K562 (cell line): Measurements from ENCODE around the gene MLH3. TPM values are rescaled to one million over a fixed set of nuclear protein-coding genes. Genes with fewer than 3 reads are reported as not detected.

Experiments used
- ATAC-seq: fragments of 200-7000 bp; cut with Tn5 transposase; 3 replicates; pipeline ENCODE4 v1.9.1; 2020; ENCODE audit warnings: moderate library complexity
- BruUV-seq: library from RNA; stranded (reverse); fragments of 400-500 nt; replicated peaks from 2 replicates; lab custom pipeline; 2021; lab: Mats Ljungman, UMichigan
- CTCF ChIA-PET: fragments of 300-600 bp; formaldehyde crosslinking; extraction: SDS; loops from one replicate; lab custom pipeline; 2021; ENCODE audit warnings: low intra/inter-chr PET ratio; lab: Yijun Ruan, JAX
- POLR2A ChIA-PET: fragments of 300-600, 350-650 bp; sonication (Branson Sonifier 250); formaldehyde crosslinking; extraction: SDS; loops from one replicate; lab custom pipeline; 2021; ENCODE audit warnings: antibody characterized with exemption, inconsistent platforms; lab: Yijun Ruan, JAX
- DNase-seq, 4 experiments: peaks; one replicate each; pipeline versions ENCODE4 v3.0.0 to v3.0.0-alpha.2; 2011 to 2018; ENCODE audit warnings: low spot score in 3 of 4, mixed read lengths in 3 of 4; ENCODE audit errors: extremely low read depth in 1 of 4
- FAIRE-seq: peaks from 2 replicates; lab custom pipeline; 2011; peaks lifted over from hg19 to GRCh38; lab: Jason Lieb, UNC
- H2AFZ ChIP-seq: 2 replicates; pipeline ENCODE4 v1.6.0; 2011; ENCODE audit warnings: low read depth, low read length, control low read depth, inconsistent platforms
- H3K27ac ChIP-seq: fragments of 200-600 bp; 3 replicates; pipeline ENCODE4 v1.8.0; 2011; ENCODE audit warnings: low read depth, mild to moderate bottlenecking, control low read depth, inconsistent platforms, low read length, moderate library complexity, mixed read lengths; ENCODE audit errors: extremely low read depth
- H3K27me3 ChIP-seq, 2 experiments: fragments of 300-600 bp in 1 of 2; 2 replicates in 1 of 2; 3 replicates in 1 of 2; pipeline versions ENCODE4 v1.6.0 to v1.8.0; 2011; ENCODE audit warnings: inconsistent platforms in 2 of 2, low read length in 2 of 2, mild to moderate bottlenecking in 1 of 2, mixed read lengths in 1 of 2, moderate library complexity in 1 of 2; ENCODE audit not compliant: control insufficient read depth in 2 of 2, insufficient read depth in 2 of 2
- H3K36me3 ChIP-seq: fragments of 300-600 bp; 3 replicates; pipeline ENCODE4 v1.8.0; 2011; ENCODE audit warnings: mild to moderate bottlenecking, low read length, inconsistent platforms; ENCODE audit not compliant: control insufficient read depth, insufficient read depth
- H3K4me1 ChIP-seq, 2 experiments: fragments of 200-600 bp in 1 of 2; replicated peaks in 1 of 2; 2 replicates in 1 of 2; 3 replicates in 1 of 2; pipeline versions ENCODE4 v1.5.1 to v1.8.0; 2011; ENCODE audit warnings: inconsistent platforms in 2 of 2, low read length in 2 of 2, mild to moderate bottlenecking in 1 of 2, mixed read lengths in 1 of 2, moderate library complexity in 1 of 2; ENCODE audit not compliant: control insufficient read depth in 2 of 2, insufficient read depth in 2 of 2
- H3K4me2 ChIP-seq: 2 replicates; pipeline ENCODE4 v1.6.1; 2011; ENCODE audit warnings: low read length, control low read depth, inconsistent platforms, mixed read lengths; ENCODE audit not compliant: insufficient read depth
- H3K4me3 ChIP-seq: fragments of 200-600 bp; sonication (generic), shearing (Covaris generic); 2 replicates; pipeline ENCODE4 v1.5.1; 2016; ENCODE audit warnings: control low read depth, inconsistent platforms
- H3K79me2 ChIP-seq: fragments of 200-600 bp; 3 replicates; pipeline ENCODE4 v1.8.0; 2011; ENCODE audit warnings: low read length, inconsistent platforms; ENCODE audit not compliant: control insufficient read depth, insufficient read depth
- H3K9ac ChIP-seq, 2 experiments: 2 replicates each; pipeline versions ENCODE4 v1.6.0 to v1.6.1; 2011; ENCODE audit warnings: low read depth in 2 of 2, low read length in 2 of 2, control low read depth in 1 of 2, inconsistent platforms in 1 of 2, mild to moderate bottlenecking in 1 of 2, mixed read lengths in 1 of 2; ENCODE audit not compliant: insufficient read depth in 1 of 2
- H3K9me1 ChIP-seq: one replicate; pipeline ENCODE4 v1.6.0; 2011; ENCODE audit warnings: inconsistent platforms, mild to moderate bottlenecking, low read length, moderate library complexity; ENCODE audit not compliant: control insufficient read depth, insufficient read depth
- H3K9me3 ChIP-seq: replicated peaks from 2 replicates; pipeline ENCODE4 v1.5.1; 2011; ENCODE audit warnings: low read depth, low read length, inconsistent platforms; ENCODE audit not compliant: control insufficient read depth, insufficient read depth
- H4K20me1 ChIP-seq: replicated peaks from 2 replicates; pipeline ENCODE4 v1.6.1; 2011; ENCODE audit warnings: low read length, inconsistent platforms, mixed read lengths; ENCODE audit not compliant: control insufficient read depth, insufficient read depth
- CBX8 ChIP-seq: fragments of 200-600 bp; sonication (generic); IDR thresholded peaks from 2 replicates; pipeline ENCODE4 v1.6.1; 2012; ENCODE audit warnings: borderline replicate concordance, mixed run types, low read depth, mild to moderate bottlenecking, moderate library complexity, mixed read lengths, low read length, control low read depth, inconsistent platforms; ENCODE audit not compliant: poor library complexity, severe bottlenecking; ENCODE audit errors: extremely low read depth
- FOXA3 ChIP-seq, 2 experiments: fragments of 450-650 bp in 1 of 2; sonication (generic) in 1 of 2; formaldehyde crosslinking; IDR thresholded peaks in 1 of 2; conservative IDR thresholded peaks in 1 of 2; 2 replicates each; pipeline versions ENCODE4 v1.4.0 to v1.8.0; 2020 to 2022; ENCODE audit warnings: mild to moderate bottlenecking in 2 of 2, missing genetic modification reagents in 1 of 2
- HNRNPH1 ChIP-seq: fragments of 200-400 bp; formaldehyde crosslinking; optimal IDR thresholded peaks from 2 replicates; pipeline ENCODE3; 2017; ENCODE audit warnings: low read depth, mild to moderate bottlenecking, low read length, moderate library complexity
- ILK ChIP-seq: fragments of 450-650 bp; IDR thresholded peaks from 2 replicates; pipeline ENCODE4 v1.6.1; 2016; ENCODE audit warnings: missing genetic modification characterization, low read depth, mild to moderate bottlenecking, missing compliant biosample characterization, moderate library complexity, borderline replicate concordance
- MXI1 ChIP-seq: IDR thresholded peaks from 2 replicates; pipeline ENCODE4 v1.6.1; 2011; ENCODE audit warnings: low read depth, mild to moderate bottlenecking, improper control_type of control experiment, low read length
- PRMT5 ChIP-seq: sonication (generic); formaldehyde crosslinking; IDR thresholded peaks from 2 replicates; pipeline ENCODE4 v1.5.0; 2020; ENCODE audit warnings: missing genetic modification reagents
- RCOR1 ChIP-seq, 2 experiments: IDR thresholded peaks; 2 replicates each; pipeline ENCODE4 v1.6.1; 2012; ENCODE audit warnings: low read depth in 2 of 2, low read length in 2 of 2, borderline replicate concordance in 1 of 2, improper control_type of control experiment in 1 of 2
- SMARCC2 ChIP-seq: fragments of 450-650 bp; IDR thresholded peaks from 2 replicates; pipeline ENCODE4 v1.6.1; 2017; ENCODE audit warnings: antibody characterized with exemption, moderate library complexity, mild to moderate bottlenecking, low read depth
- TCF15 ChIP-seq: fragments of 250-450 bp; sonication (Bioruptor Pico); IDR thresholded peaks from 2 replicates; pipeline ENCODE4 v1.8.0; 2022; ENCODE audit warnings: moderate library complexity, mild to moderate bottlenecking, inconsistent platforms
- ZBTB12 ChIP-seq: fragments of 250-450 bp; sonication (Bioruptor Pico); IDR thresholded peaks from 2 replicates; pipeline ENCODE4 v1.4.0; 2020
- ZNF124 ChIP-seq: sonication (generic); formaldehyde crosslinking; IDR thresholded peaks from 2 replicates; pipeline ENCODE4 v1.8.1; 2022; ENCODE audit warnings: missing genetic modification reagents
- ZNF239 ChIP-seq: fragments of 250-450 bp; sonication (Bioruptor Pico); IDR thresholded peaks from 2 replicates; pipeline ENCODE4 v1.4.0; 2020; ENCODE audit warnings: mild to moderate bottlenecking
- ZNF24 ChIP-seq: fragments of 450-650 bp; IDR thresholded peaks from 2 replicates; pipeline ENCODE4 v1.6.1; 2016
- WGBS: fragments of 100-300 bp; shearing (Covaris generic); methylation state at CpG from one replicate; pipeline ENCODE4 v1.1.6; 2016; ENCODE audit warnings: low coverage, mixed read lengths; ENCODE audit not compliant: insufficient coverage; ENCODE audit errors: missing lambda C conversion rate; 5-methylcytosine and 5-hydroxymethylcytosine counted together
- in situ Hi-C: fragments of 300-500 bp; cut with MboI; formaldehyde crosslinking; loops from 4 replicates; pipeline ENCODE4 v1.15.0; 2018; ENCODE audit warnings: inconsistent platforms, mixed read lengths
- intact Hi-C: fragments of 100-400 bp; cut with micrococcal nuclease; formaldehyde crosslinking; loops from 2 replicates; pipeline ENCODE4 v1.14.2; 2022
- polyA plus RNA-seq, 8 experiments: library from polyadenylated mRNA; depleted of rRNA in 4 of 8; stranded (reverse) in 5 of 8; unstranded in 3 of 8; fragments of >200 nt; fragmentation: Nextera tagmentation in 2 of 8; fragmentation: Illumina TruSeq in 1 of 8; extraction: Ambion mirVana in 2 of 8; extraction: Trizol in 1 of 8; gene quantifications; 2 replicates each; pipeline versions ENCODE4 v1.2.1 to v1.2.3, GENCODE V29; 2011 to 2014; ENCODE audit warnings: inconsistent platforms in 1 of 8, missing spikeins in 1 of 8
- total RNA-seq, 7 experiments: library from RNA; depleted of rRNA in 6 of 7; stranded (reverse); fragments of >200 nt in 6 of 7; fragmentation: Illumina TruSeq in 2 of 7; extraction: Trizol in 2 of 7; gene quantifications; 2 replicates each; pipeline versions ENCODE4 v1.2.1 to v1.2.3, GENCODE V29; 2011 to 2021; ENCODE audit warnings: low replicate concordance in 1 of 7
- TF ChIP-seq, protein P1 (sequence below): fragments of 450-650 bp; conservative IDR thresholded peaks from 2 replicates; pipeline ENCODE4 v1.6.1; 2016; ENCODE audit warnings: missing genetic modification characterization, low read depth, mild to moderate bottlenecking, control low read depth, missing compliant biosample characterization

The MLH3 gene
- total and polyA plus RNA-seq, 9 of the 15 experiments (the other 6 are each of a cell fraction or from before 2014, with no cell fraction given): 5.9 to 15.3 (median 10.7) TPM

GRCh38 chr14:75098212-75098611 lies 46.9 kb upstream of the MLH3 start:
- no peak for TF ChIP-seq PRMT5 (CRISPR knock-in tag)
- no peak for TF ChIP-seq MXI1
- no peak for TF ChIP-seq ILK (tag)
- TF ChIP-seq ZNF124 (CRISPR knock-in tag): no peak
- intact Hi-C loops: no loop called here
- CTCF ChIA-PET: no interaction called here
- in situ Hi-C loops: no loop called here
- Histone ChIP-seq H3K9ac (no peak overlapping the region), H3K4me2 (no peak overlapping the region), H3K9me3 (no peaks in the 10 kb centered on the region), H3K9me1 (no peaks in the 10 kb centered on the region), H2AFZ (no peak overlapping the region), H3K27me3 (no peaks in the 10 kb centered on the region), H3K4me1 (no peaks in the 10 kb centered on the region), H3K36me3 (peaks cover 42% of the 10 kb centered on the region), H3K27ac (no peak overlapping the region), H3K79me2 (no peaks in the 10 kb centered on the region), H3K4me3 (no peak overlapping the region), H4K20me1 (no peaks in the 10 kb centered on the region)
- POLR2A ChIA-PET: no interaction called here
- ATAC-seq (no peak), DNase-seq (no peak), FAIRE-seq (no peak)
- no TSS peak for BruUV-seq

GRCh38 chr14:75096959-75097358 lies 45.7 kb upstream of the MLH3 start:
- WGBS: 85% methylated on average over 6 of the region's 6 CpGs
- ATAC-seq (no peak), FAIRE-seq (no peak), DNase-seq (no peak)
- in situ Hi-C loops: no loop called here
- Histone ChIP-seq H2AFZ (no peak overlapping the region), H3K79me2 (no peaks in the 10 kb centered on the region), H4K20me1 (no peaks in the 10 kb centered on the region), H3K36me3 (peaks cover 42% of the 10 kb centered on the region), H3K9ac (no peak overlapping the region), H3K9me3 (no peaks in the 10 kb centered on the region), H3K9me1 (no peaks in the 10 kb centered on the region), H3K4me3 (no peak overlapping the region), H3K27ac (no peak overlapping the region), H3K4me2 (no peak overlapping the region), H3K27me3 (no peaks in the 10 kb centered on the region), H3K4me1 (no peaks in the 10 kb centered on the region)
- POLR2A ChIA-PET: interaction anchor here (0.8 kb wide), 1 partner anchor 9 kb away, joined by 6 read pairs; no protein-coding TSS in a partner anchor
- CTCF ChIA-PET: no interaction called here
- intact Hi-C loops: no loop called here
- BruUV-seq: no TSS peak
- TF ChIP-seq HNRNPH1 (no peak), ZNF24 (no peak), TCF15 (CRISPR knock-in tag) (no peak), CBX8 (no peak), ZNF239 (CRISPR knock-in tag) (no peak), RCOR1 (IDR thresholded peaks at IDR 0.05; ENCODE audit: borderline replicate concordance in 1 of 2, low read depth in 2 of 2, low read length in 2 of 2) (no peak), SMARCC2 (no peak), FOXA3 (CRISPR knock-in tag; conservative IDR thresholded peaks at IDR 0.05 in 1 of 2, IDR thresholded peaks at IDR 0.05 in 1 of 2) (no peak), ZBTB12 (CRISPR knock-in tag) (no peak)
- TF ChIP-seq, protein P1, sequence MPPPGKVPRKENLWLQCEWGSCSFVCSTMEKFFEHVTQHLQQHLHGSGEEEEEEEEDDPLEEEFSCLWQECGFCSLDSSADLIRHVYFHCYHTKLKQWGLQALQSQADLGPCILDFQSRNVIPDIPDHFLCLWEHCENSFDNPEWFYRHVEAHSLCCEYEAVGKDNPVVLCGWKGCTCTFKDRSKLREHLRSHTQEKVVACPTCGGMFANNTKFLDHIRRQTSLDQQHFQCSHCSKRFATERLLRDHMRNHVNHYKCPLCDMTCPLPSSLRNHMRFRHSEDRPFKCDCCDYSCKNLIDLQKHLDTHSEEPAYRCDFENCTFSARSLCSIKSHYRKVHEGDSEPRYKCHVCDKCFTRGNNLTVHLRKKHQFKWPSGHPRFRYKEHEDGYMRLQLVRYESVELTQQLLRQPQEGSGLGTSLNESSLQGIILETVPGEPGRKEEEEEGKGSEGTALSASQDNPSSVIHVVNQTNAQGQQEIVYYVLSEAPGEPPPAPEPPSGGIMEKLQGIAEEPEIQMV (tag): no peak
